ENCODE data around the gene NME7. TPM values are rescaled to one million over a fixed set of nuclear protein-coding genes. Genes with fewer than 3 reads are reported as not detected.

Gene NME7
- total RNA-seq, 1 experiment from 2014 or later, result 13.2 TPM

- H3K18ac ChIP-seq (ENCODE audit: insufficient read length, low read depth, low read length), result no peak overlapping the region
- H3K79me2 ChIP-seq (ENCODE audit: insufficient read depth, low read length), result no peaks in the 10 kb centered on the region
- H3K14ac ChIP-seq (ENCODE audit: insufficient read depth, low read length), result no peak overlapping the region
- no peaks in the 10 kb centered on the region for H3K27me3 Mint-ChIP-seq (ENCODE audit: low read depth)
- H4K8ac ChIP-seq (replicated peaks; ENCODE audit: insufficient read length, low read depth, low read length), result no peak overlapping the region
- H2BK15ac ChIP-seq (ENCODE audit: low read depth, low read length), result no peak overlapping the region
- H3T11ph ChIP-seq (ENCODE audit: low read length), result no peak overlapping the region
- H2AK5ac ChIP-seq (ENCODE audit: insufficient read length, low read length), result no peak overlapping the region
- H2BK20ac ChIP-seq (ENCODE audit: low read depth, low read length, poor library complexity, severe bottlenecking), result no peak overlapping the region
- H3K9ac ChIP-seq (ENCODE audit: extremely low read depth, insufficient read length, low read length), result peak overlapping the region; percentile 46
- peaks cover 2 to 3% of the 10 kb centered on the region in 2 experiments; a peak in 1 of 4 replicates for H3K4me1 Mint-ChIP-seq
- peak overlapping the region; percentile 3 for H2AFZ ChIP-seq (ENCODE audit: low read length)
- H3K9me3 Mint-ChIP-seq, result peaks cover 0 to 4% of the 10 kb centered on the region in 2 experiments; a peak in 2 of 5 replicates
- no peaks in the 10 kb centered on the region for H3K9me3 ChIP-seq (ENCODE audit: control insufficient read depth, low read depth, low read length)
- H3K23ac ChIP-seq (ENCODE audit: insufficient read length, low read depth, low read length), result no peak overlapping the region
- H3K27ac ChIP-seq (ENCODE audit: insufficient read length, low read depth, low read length), result no peak overlapping the region
- no peaks in the 10 kb centered on the region for H3K79me1 ChIP-seq (ENCODE audit: insufficient read depth, low read depth, low read length, poor library complexity, severe bottlenecking)
- no peak overlapping the region for H3K4me3 Mint-ChIP-seq
- H3K27me3 ChIP-seq (ENCODE audit: insufficient read depth, low read length), result no peaks in the 10 kb centered on the region
- no peak overlapping the region for H2BK12ac ChIP-seq (ENCODE audit: insufficient read length, low read depth, low read length)
- H3K23me2 ChIP-seq (ENCODE audit: insufficient read length, low read depth, low read length, poor library complexity, severe bottlenecking), result no peaks in the 10 kb centered on the region
- H3K4ac ChIP-seq (ENCODE audit: low read depth, low read length), result no peak overlapping the region
- no peak overlapping the region for H3K27ac Mint-ChIP-seq
- TF ChIP-seq CTCF (conservative IDR thresholded peaks at IDR 0.05), result no peak
- H4K20me1 ChIP-seq (ENCODE audit: control insufficient read depth, insufficient read depth, insufficient read length), result no peaks in the 10 kb centered on the region
- no peak overlapping the region for H2BK120ac ChIP-seq (ENCODE audit: low read depth, low read length, poor library complexity, severe bottlenecking)
- peak overlapping the region; percentile 70 for H3K4me2 ChIP-seq (ENCODE audit: insufficient read depth, insufficient read length, low read length)
- H4K5ac ChIP-seq (ENCODE audit: insufficient read length, low read depth, low read length), result no peak overlapping the region
- no peak overlapping the region for H3K56ac ChIP-seq (ENCODE audit: insufficient read length, low read depth, low read length)
- H3K4me1 ChIP-seq (ENCODE audit: insufficient read depth, low read length), result no peaks in the 10 kb centered on the region
- peaks cover 0 to 6% (median 0%) of the 10 kb centered on the region in 3 experiments; a peak in 5 of 7 replicates for H3K36me3 Mint-ChIP-seq (ENCODE audit: insufficient read depth in 1 of 3, low read depth in 3 of 3)
- no peak overlapping the region for H4K91ac ChIP-seq (ENCODE audit: insufficient read length, low read depth, low read length)
- DNase-seq, result no peak
- no CpG with 5 or more reads among the region's 15 CpGs for whole genome bisulfite sequencing (ENCODE audit: extremely low coverage, insufficient read length, low lambda C conversion rate)
- no peak overlapping the region for H2BK5ac ChIP-seq (ENCODE audit: insufficient read length, low read length)
These were observed 406 bp downstream of the NME7 start for GRCh38 chr1:169367096-169367685.

Measured in H9 (cell line).